ENCODE results near the gene EPB41L4A.
"Not testable (repeated sequence)": the region's sequence is repeated elsewhere in the genome, so short reads cannot be mapped to it uniquely, and the experiment has no call there.

The EPB41L4A gene

GRCh38 chr5:112407240-112407639 lies 11.8 kb downstream of the EPB41L4A start:
- no peak for DNase-seq
- intact Hi-C loops (cut with DNase I): no loop called here

- intact Hi-C loops (cut with DNase I): no loop called here
- no peak for DNase-seq
Measured at GRCh38 chr5:112403069-112403468, 16.0 kb downstream of the EPB41L4A start.

- DNase-seq: no peak
- intact Hi-C loops (cut with DNase I): no loop called here
Measured at GRCh38 chr5:112401924-112402323, 17.2 kb downstream of the EPB41L4A start.

GRCh38 chr5:112397690-112398089 lies 21.4 kb downstream of the EPB41L4A start:
- intact Hi-C loops (cut with DNase I): no loop called here
- no peak for DNase-seq

GRCh38 chr5:112396430-112396829 lies 22.6 kb downstream of the EPB41L4A start:
- DNase-seq: no peak
- intact Hi-C loops (cut with DNase I): no loop called here

GRCh38 chr5:112395299-112395698 lies 23.8 kb downstream of the EPB41L4A start:
- intact Hi-C loops (cut with DNase I): not testable (repeated sequence)

GRCh38 chr5:112390327-112390726 lies 28.8 kb downstream of the EPB41L4A start:
- intact Hi-C loops (cut with DNase I): no loop called here
- DNase-seq: peak in 4 of 10 donors; percentile 16 to 79 (median 48)

More at GRCh38 chr5:112395299-112395698, 23.8 kb downstream of the EPB41L4A start:
- DNase-seq: not testable (repeated sequence)

GRCh38 chr5:112388739-112389138 lies 30.3 kb downstream of the EPB41L4A start:
- intact Hi-C loops (cut with DNase I): no loop called here
- no peak for DNase-seq

- intact Hi-C loops (cut with DNase I): no loop called here
Measured at GRCh38 chr5:112388074-112388473, 31.0 kb downstream of the EPB41L4A start.

GRCh38 chr5:112386766-112387165 lies 32.3 kb downstream of the EPB41L4A start:
- intact Hi-C loops (cut with DNase I): no loop called here

More at GRCh38 chr5:112388074-112388473, 31.0 kb downstream of the EPB41L4A start:
- DNase-seq: no peak

GRCh38 chr5:112385969-112386368 lies 33.1 kb downstream of the EPB41L4A start:
- intact Hi-C loops (cut with DNase I): no loop called here
- DNase-seq: no peak

More at GRCh38 chr5:112386766-112387165, 32.3 kb downstream of the EPB41L4A start:
- DNase-seq: no peak

GRCh38 chr5:112385566-112385965 lies 33.5 kb downstream of the EPB41L4A start:
- DNase-seq: no peak
- intact Hi-C loops (cut with DNase I): no loop called here

GRCh38 chr5:112384523-112384922 lies 34.6 kb downstream of the EPB41L4A start:
- intact Hi-C loops (cut with DNase I): no loop called here

GRCh38 chr5:112382886-112383285 lies 36.2 kb downstream of the EPB41L4A start:
- no peak for DNase-seq
- intact Hi-C loops (cut with DNase I): no loop called here

More at GRCh38 chr5:112384523-112384922, 34.6 kb downstream of the EPB41L4A start:
- no peak for DNase-seq

- intact Hi-C loops (cut with DNase I): no loop called here
- no peak for DNase-seq
Measured at GRCh38 chr5:112381521-112381920, 37.6 kb downstream of the EPB41L4A start.

- DNase-seq: no peak
- intact Hi-C loops (cut with DNase I): no loop called here
Measured at GRCh38 chr5:112379542-112380325, 39.3 kb downstream of the EPB41L4A start.

GRCh38 chr5:112374818-112375217 lies 44.3 kb downstream of the EPB41L4A start:
- intact Hi-C loops (cut with DNase I): no loop called here
- DNase-seq: no peak

- intact Hi-C loops (cut with DNase I): no loop called here
- no peak for DNase-seq
Measured at GRCh38 chr5:112374356-112374755, 44.7 kb downstream of the EPB41L4A start.

- intact Hi-C loops (cut with DNase I): no loop called here
Measured at GRCh38 chr5:112373885-112374284, 45.2 kb downstream of the EPB41L4A start.

GRCh38 chr5:112372543-112372942 lies 46.5 kb downstream of the EPB41L4A start:
- DNase-seq: no peak
- intact Hi-C loops (cut with DNase I): no loop called here

More at GRCh38 chr5:112373885-112374284, 45.2 kb downstream of the EPB41L4A start:
- DNase-seq: no peak

GRCh38 chr5:112371067-112371466 lies 48.0 kb downstream of the EPB41L4A start:
- no peak for DNase-seq
- intact Hi-C loops (cut with DNase I): no loop called here

- no peak for DNase-seq
- intact Hi-C loops (cut with DNase I): no loop called here
Measured at GRCh38 chr5:112367400-112367799, 51.7 kb downstream of the EPB41L4A start.
